GM12872 (cell line): ENCODE measurements around the gene NKD2.

Experiments
- TF ChIP-seq, protein P1 (sequence below): IDR thresholded peaks from 3 replicates; pipeline ENCODE4 v1.5.1; 2011; ENCODE audit warnings: low read depth, mild to moderate bottlenecking, low read length, moderate library complexity; ENCODE audit not compliant: insufficient read depth

Gene NKD2

DNA sequence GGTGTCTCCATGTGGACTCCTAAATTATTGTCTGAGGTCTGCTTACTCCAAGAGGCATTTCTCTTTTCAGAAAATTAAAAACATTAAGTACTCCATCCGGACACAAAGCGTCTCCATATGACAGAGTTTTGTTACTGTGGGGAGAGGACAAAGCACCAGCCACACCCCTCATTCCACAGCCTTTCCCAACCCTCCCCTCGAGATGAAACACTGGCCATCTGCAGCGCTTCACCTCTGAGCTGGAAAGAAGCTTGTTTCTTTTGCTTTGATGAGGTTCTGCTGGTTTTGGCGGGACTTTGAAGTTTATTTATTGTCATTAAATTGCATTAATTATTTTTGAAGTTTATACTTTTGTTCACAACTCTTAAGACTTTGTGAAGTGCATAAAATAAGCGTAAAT lies 27.6 kb upstream of the NKD2 start:
- TF ChIP-seq, protein P1, sequence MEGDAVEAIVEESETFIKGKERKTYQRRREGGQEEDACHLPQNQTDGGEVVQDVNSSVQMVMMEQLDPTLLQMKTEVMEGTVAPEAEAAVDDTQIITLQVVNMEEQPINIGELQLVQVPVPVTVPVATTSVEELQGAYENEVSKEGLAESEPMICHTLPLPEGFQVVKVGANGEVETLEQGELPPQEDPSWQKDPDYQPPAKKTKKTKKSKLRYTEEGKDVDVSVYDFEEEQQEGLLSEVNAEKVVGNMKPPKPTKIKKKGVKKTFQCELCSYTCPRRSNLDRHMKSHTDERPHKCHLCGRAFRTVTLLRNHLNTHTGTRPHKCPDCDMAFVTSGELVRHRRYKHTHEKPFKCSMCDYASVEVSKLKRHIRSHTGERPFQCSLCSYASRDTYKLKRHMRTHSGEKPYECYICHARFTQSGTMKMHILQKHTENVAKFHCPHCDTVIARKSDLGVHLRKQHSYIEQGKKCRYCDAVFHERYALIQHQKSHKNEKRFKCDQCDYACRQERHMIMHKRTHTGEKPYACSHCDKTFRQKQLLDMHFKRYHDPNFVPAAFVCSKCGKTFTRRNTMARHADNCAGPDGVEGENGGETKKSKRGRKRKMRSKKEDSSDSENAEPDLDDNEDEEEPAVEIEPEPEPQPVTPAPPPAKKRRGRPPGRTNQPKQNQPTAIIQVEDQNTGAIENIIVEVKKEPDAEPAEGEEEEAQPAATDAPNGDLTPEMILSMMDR = no peak

GRCh38 chr5:981456-981855 lies 27.1 kb upstream of the NKD2 start:
- TF ChIP-seq, protein P1 = no peak

- TF ChIP-seq, protein P1 = peak; percentile 57
These were observed 26.0 kb upstream of the NKD2 start for GRCh38 chr5:982377-983237.

GRCh38 chr5:983238-983524 lies 25.4 kb upstream of the NKD2 start:
- TF ChIP-seq, protein P1 = no peak

DNA sequence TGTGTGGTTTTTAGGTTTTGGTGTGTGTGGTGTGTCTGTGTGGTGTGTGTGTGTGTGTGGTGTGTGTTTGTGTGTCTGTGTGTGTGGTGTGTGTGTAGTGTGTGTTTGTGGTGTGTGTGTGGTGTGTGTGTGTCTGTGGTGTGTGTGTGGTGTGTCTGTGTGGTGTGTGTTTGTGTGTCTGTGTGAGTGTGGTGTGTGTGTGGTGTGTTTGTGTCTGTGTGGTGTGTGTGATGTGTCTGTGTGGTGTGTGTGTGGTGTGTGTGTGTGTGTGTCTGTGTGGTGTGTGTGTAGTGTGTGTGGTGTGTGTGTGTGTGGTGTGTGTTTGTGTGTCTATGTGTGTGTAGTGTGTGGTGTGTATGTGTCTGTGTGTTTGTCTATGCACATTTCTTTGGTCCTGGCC lies 25.0 kb upstream of the NKD2 start:
- TF ChIP-seq, protein P1 = no peak

GRCh38 chr5:984774-985173 lies 23.8 kb upstream of the NKD2 start:
- TF ChIP-seq, protein P1 = no peak

GRCh38 chr5:987761-988160 lies 20.8 kb upstream of the NKD2 start:
- TF ChIP-seq, protein P1 = no peak

GRCh38 chr5:988322-988721 lies 20.3 kb upstream of the NKD2 start:
- TF ChIP-seq, protein P1 = no peak
